K562 (cell line): ENCODE measurements around the gene OLFML2B. TPM values are rescaled to one million over a fixed set of nuclear protein-coding genes. Genes with fewer than 3 reads are reported as not detected.

Source experiments
- ATAC-seq: fragments of 200-7000 bp; cut with Tn5 transposase; 3 replicates; pipeline ENCODE4 v1.9.1; 2020; ENCODE audit warnings: moderate library complexity
- BruUV-seq: library from RNA; stranded (reverse); fragments of 400-500 nt; replicated peaks from 2 replicates; lab custom pipeline; 2021; lab: Mats Ljungman, UMichigan
- CTCF ChIA-PET: fragments of 300-600 bp; formaldehyde crosslinking; extraction: SDS; loops from one replicate; lab custom pipeline; 2021; ENCODE audit warnings: low intra/inter-chr PET ratio; lab: Yijun Ruan, JAX
- POLR2A ChIA-PET: fragments of 300-600, 350-650 bp; sonication (Branson Sonifier 250); formaldehyde crosslinking; extraction: SDS; loops from one replicate; lab custom pipeline; 2021; ENCODE audit warnings: antibody characterized with exemption, inconsistent platforms; lab: Yijun Ruan, JAX
- DNase-seq, 4 experiments: peaks; one replicate each; pipeline versions ENCODE4 v3.0.0 to v3.0.0-alpha.2; 2011 to 2018; ENCODE audit warnings: low spot score in 3 of 4, mixed read lengths in 3 of 4; ENCODE audit errors: extremely low read depth in 1 of 4
- FAIRE-seq: peaks from 2 replicates; lab custom pipeline; 2011; peaks lifted over from hg19 to GRCh38; lab: Jason Lieb, UNC
- H2AFZ ChIP-seq: 2 replicates; pipeline ENCODE4 v1.6.0; 2011; ENCODE audit warnings: low read depth, low read length, control low read depth, inconsistent platforms
- H3K27ac ChIP-seq: fragments of 200-600 bp; 3 replicates; pipeline ENCODE4 v1.8.0; 2011; ENCODE audit warnings: low read depth, mild to moderate bottlenecking, control low read depth, inconsistent platforms, low read length, moderate library complexity, mixed read lengths; ENCODE audit errors: extremely low read depth
- H3K27me3 ChIP-seq, 2 experiments: fragments of 300-600 bp in 1 of 2; 2 replicates in 1 of 2; 3 replicates in 1 of 2; pipeline versions ENCODE4 v1.6.0 to v1.8.0; 2011; ENCODE audit warnings: inconsistent platforms in 2 of 2, low read length in 2 of 2, mild to moderate bottlenecking in 1 of 2, mixed read lengths in 1 of 2, moderate library complexity in 1 of 2; ENCODE audit not compliant: control insufficient read depth in 2 of 2, insufficient read depth in 2 of 2
- H3K36me3 ChIP-seq: fragments of 300-600 bp; 3 replicates; pipeline ENCODE4 v1.8.0; 2011; ENCODE audit warnings: mild to moderate bottlenecking, low read length, inconsistent platforms; ENCODE audit not compliant: control insufficient read depth, insufficient read depth
- H3K4me1 ChIP-seq, 2 experiments: fragments of 200-600 bp in 1 of 2; replicated peaks in 1 of 2; 2 replicates in 1 of 2; 3 replicates in 1 of 2; pipeline versions ENCODE4 v1.5.1 to v1.8.0; 2011; ENCODE audit warnings: inconsistent platforms in 2 of 2, low read length in 2 of 2, mild to moderate bottlenecking in 1 of 2, mixed read lengths in 1 of 2, moderate library complexity in 1 of 2; ENCODE audit not compliant: control insufficient read depth in 2 of 2, insufficient read depth in 2 of 2
- H3K4me2 ChIP-seq: 2 replicates; pipeline ENCODE4 v1.6.1; 2011; ENCODE audit warnings: low read length, control low read depth, inconsistent platforms, mixed read lengths; ENCODE audit not compliant: insufficient read depth
- H3K4me3 ChIP-seq: fragments of 200-600 bp; sonication (generic), shearing (Covaris generic); 2 replicates; pipeline ENCODE4 v1.5.1; 2016; ENCODE audit warnings: control low read depth, inconsistent platforms
- H3K79me2 ChIP-seq: fragments of 200-600 bp; 3 replicates; pipeline ENCODE4 v1.8.0; 2011; ENCODE audit warnings: low read length, inconsistent platforms; ENCODE audit not compliant: control insufficient read depth, insufficient read depth
- H3K9ac ChIP-seq, 2 experiments: 2 replicates each; pipeline versions ENCODE4 v1.6.0 to v1.6.1; 2011; ENCODE audit warnings: low read depth in 2 of 2, low read length in 2 of 2, control low read depth in 1 of 2, inconsistent platforms in 1 of 2, mild to moderate bottlenecking in 1 of 2, mixed read lengths in 1 of 2; ENCODE audit not compliant: insufficient read depth in 1 of 2
- H3K9me1 ChIP-seq: one replicate; pipeline ENCODE4 v1.6.0; 2011; ENCODE audit warnings: inconsistent platforms, mild to moderate bottlenecking, low read length, moderate library complexity; ENCODE audit not compliant: control insufficient read depth, insufficient read depth
- H3K9me3 ChIP-seq: replicated peaks from 2 replicates; pipeline ENCODE4 v1.5.1; 2011; ENCODE audit warnings: low read depth, low read length, inconsistent platforms; ENCODE audit not compliant: control insufficient read depth, insufficient read depth
- H4K20me1 ChIP-seq: replicated peaks from 2 replicates; pipeline ENCODE4 v1.6.1; 2011; ENCODE audit warnings: low read length, inconsistent platforms, mixed read lengths; ENCODE audit not compliant: control insufficient read depth, insufficient read depth
- CCAR2 ChIP-seq: fragments of 200-400 bp; formaldehyde crosslinking; IDR thresholded peaks from 2 replicates; pipeline ENCODE4 v1.6.1; 2017; ENCODE audit warnings: mild to moderate bottlenecking, low read depth, low read length
- HOMEZ ChIP-seq: fragments of 250-450 bp; sonication (Bioruptor Pico); IDR thresholded peaks from 2 replicates; pipeline ENCODE4 v1.4.0; 2020; ENCODE audit warnings: mild to moderate bottlenecking, moderate library complexity
- NR0B1 ChIP-seq: fragments of 450-650 bp; IDR thresholded peaks from one replicate; pipeline ENCODE4 v1.6.1; 2018; ENCODE audit warnings: mild to moderate bottlenecking, moderate library complexity; ENCODE audit not compliant: partially characterized antibody
- SRF ChIP-seq, 2 experiments: fragments of 250-450, 450-650 bp in 1 of 2; sonication (Bioruptor Pico) in 1 of 2; sonication (generic) in 1 of 2; formaldehyde crosslinking; IDR thresholded peaks; 2 replicates each; pipeline versions ENCODE4 v1.5.0 to v1.5.1; 2020 to 2022; ENCODE audit warnings: mild to moderate bottlenecking in 1 of 2, missing genetic modification reagents in 1 of 2
- SRSF1 ChIP-seq: fragments of 200-400 bp; formaldehyde crosslinking; IDR thresholded peaks from 2 replicates; pipeline ENCODE4 v1.6.1; 2017; ENCODE audit warnings: mild to moderate bottlenecking, low read depth, low read length, moderate library complexity
- ZKSCAN3 ChIP-seq: fragments of 250-450 bp; sonication (Bioruptor Pico); IDR thresholded peaks from 2 replicates; pipeline ENCODE4 v1.4.0; 2020
- ZNF431 ChIP-seq: sonication (generic); formaldehyde crosslinking; IDR thresholded peaks from 2 replicates; pipeline ENCODE4 v1.8.0; 2022; ENCODE audit warnings: mild to moderate bottlenecking, missing genetic modification reagents
- WGBS: fragments of 100-300 bp; shearing (Covaris generic); methylation state at CpG from one replicate; pipeline ENCODE4 v1.1.6; 2016; ENCODE audit warnings: low coverage, mixed read lengths; ENCODE audit not compliant: insufficient coverage; ENCODE audit errors: missing lambda C conversion rate; 5-methylcytosine and 5-hydroxymethylcytosine counted together
- in situ Hi-C: fragments of 300-500 bp; cut with MboI; formaldehyde crosslinking; loops from 4 replicates; pipeline ENCODE4 v1.15.0; 2018; ENCODE audit warnings: inconsistent platforms, mixed read lengths
- intact Hi-C: fragments of 100-400 bp; cut with micrococcal nuclease; formaldehyde crosslinking; loops from 2 replicates; pipeline ENCODE4 v1.14.2; 2022
- polyA plus RNA-seq, 8 experiments: library from polyadenylated mRNA; depleted of rRNA in 4 of 8; stranded (reverse) in 5 of 8; unstranded in 3 of 8; fragments of >200 nt; fragmentation: Nextera tagmentation in 2 of 8; fragmentation: Illumina TruSeq in 1 of 8; extraction: Ambion mirVana in 2 of 8; extraction: Trizol in 1 of 8; gene quantifications; 2 replicates each; pipeline versions ENCODE4 v1.2.1 to v1.2.3, GENCODE V29; 2011 to 2014; ENCODE audit warnings: inconsistent platforms in 1 of 8, missing spikeins in 1 of 8
- total RNA-seq, 7 experiments: library from RNA; depleted of rRNA in 6 of 7; stranded (reverse); fragments of >200 nt in 6 of 7; fragmentation: Illumina TruSeq in 2 of 7; extraction: Trizol in 2 of 7; gene quantifications; 2 replicates each; pipeline versions ENCODE4 v1.2.1 to v1.2.3, GENCODE V29; 2011 to 2021; ENCODE audit warnings: low replicate concordance in 1 of 7

The OLFML2B gene
- total and polyA plus RNA-seq, 9 of the 15 experiments (the other 6 are each of a cell fraction or from before 2014, with no cell fraction given) = not detected

- TF ChIP-seq CCAR2 (no peak), HOMEZ (CRISPR knock-in tag) (no peak), SRF (CRISPR knock-in tag; IDR thresholded peaks at IDR 0.05) (no peak), ZNF431 (no peak), ZKSCAN3 (CRISPR knock-in tag) (no peak), NR0B1 (no peak), SRSF1 (no peak)
- Histone ChIP-seq H3K79me2 (no peaks in the 10 kb centered on the region), H3K9me3 (no peaks in the 10 kb centered on the region), H3K4me3 (no peak overlapping the region), H3K27ac (no peak overlapping the region), H3K9me1 (no peaks in the 10 kb centered on the region), H3K4me2 (no peak overlapping the region), H2AFZ (no peak overlapping the region), H3K4me1 (peaks cover 0 to 2% of the 10 kb centered on the region in 2 experiments; a peak in 1 of 5 replicates), H4K20me1 (no peaks in the 10 kb centered on the region), H3K27me3 (peaks cover 40 to 71% of the 10 kb centered on the region in 2 experiments; a peak in 4 of 5 replicates), H3K36me3 (no peaks in the 10 kb centered on the region), H3K9ac (no peak overlapping the region)
- DNase-seq (no peak), FAIRE-seq (no peak), ATAC-seq (no peak)
- intact Hi-C loops (no loop called here), in situ Hi-C loops (no loop called here)
- WGBS = 0% methylated on average over 1 of the region's 1 CpG
- POLR2A ChIA-PET = interaction anchor here (1.0 kb wide), 1 partner anchor 26 kb away, joined by 3 read pairs; the partner anchor contains the start of gene OLFML2B
- no TSS peak for BruUV-seq
- CTCF ChIA-PET = no interaction called here
These were observed 26.5 kb downstream of the OLFML2B start for GRCh38 chr1:161997152-161997551.
